GM18505 (cell line): ENCODE data around the gene TRIM17.

ENCODE experiments used
- ATAC-seq: cut with Tn5 transposase; IDR thresholded peaks from one replicate; pipeline ENCODE4 v1.9.1; 2021; ENCODE audit not compliant: unreplicated experiment
- POLR2A ChIP-seq: IDR thresholded peaks from 4 replicates; pipeline ENCODE4 v1.6.1; 2011; ENCODE audit warnings: borderline replicate concordance; ENCODE audit not compliant: insufficient read depth, insufficient read length; ENCODE audit errors: extremely low read depth

The TRIM17 gene

GRCh38 chr1:228365271-228366061, 51.2 kb downstream of the TRIM17 start:
- no peak for ATAC-seq
- TF ChIP-seq POLR2A: no peak

DNA sequence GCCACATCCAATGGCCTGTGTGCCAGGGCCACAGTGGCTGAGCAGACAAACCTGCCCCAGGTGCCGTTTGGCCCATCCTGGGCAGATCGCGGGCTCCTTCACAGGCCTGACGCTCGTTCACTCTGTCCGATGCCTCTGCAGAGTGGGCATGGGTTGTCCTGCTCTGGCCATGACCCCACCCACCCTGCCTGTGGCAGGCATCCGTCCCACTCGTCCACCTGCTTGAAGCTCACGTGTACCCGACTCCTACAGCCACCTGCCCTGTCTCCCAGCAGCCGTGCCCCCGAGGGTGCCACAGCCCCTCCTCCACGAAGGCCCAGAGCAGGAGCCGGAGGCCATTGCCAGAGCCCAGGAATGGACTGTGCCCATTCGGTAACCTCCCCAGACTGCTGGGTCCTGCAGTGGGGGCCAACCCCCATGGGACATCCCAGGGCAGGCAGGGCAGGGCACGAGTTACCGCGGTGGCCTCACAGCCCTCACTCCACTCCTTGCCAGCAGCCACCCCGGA, 51.9 kb downstream of the TRIM17 start:
- no peak for TF ChIP-seq POLR2A
- ATAC-seq: no peak

- no peak for ATAC-seq
- TF ChIP-seq POLR2A: no peak
Measured at GRCh38 chr1:228364068-228364705, 52.5 kb downstream of the TRIM17 start.

DNA sequence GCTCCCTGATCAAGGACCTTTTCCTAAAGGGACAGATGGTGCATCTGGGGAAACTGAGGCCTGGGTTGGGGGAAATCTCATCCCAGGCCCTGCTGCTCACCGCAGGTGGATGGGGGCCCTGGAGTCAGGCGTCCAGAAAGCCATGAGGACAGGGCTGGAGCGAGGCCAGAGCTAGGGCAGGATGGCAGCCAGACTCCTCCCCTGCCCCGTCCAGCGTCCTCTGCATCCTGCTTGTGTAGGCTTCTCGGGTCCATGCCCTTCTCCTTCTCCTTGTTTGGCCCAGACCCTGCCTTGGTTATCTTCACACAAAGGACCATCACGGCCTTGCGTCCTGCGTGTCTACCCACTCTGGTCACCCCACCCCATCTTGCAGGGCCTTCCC, 53.0 kb downstream of the TRIM17 start:
- no peak for TF ChIP-seq POLR2A
- no peak for ATAC-seq

DNA sequence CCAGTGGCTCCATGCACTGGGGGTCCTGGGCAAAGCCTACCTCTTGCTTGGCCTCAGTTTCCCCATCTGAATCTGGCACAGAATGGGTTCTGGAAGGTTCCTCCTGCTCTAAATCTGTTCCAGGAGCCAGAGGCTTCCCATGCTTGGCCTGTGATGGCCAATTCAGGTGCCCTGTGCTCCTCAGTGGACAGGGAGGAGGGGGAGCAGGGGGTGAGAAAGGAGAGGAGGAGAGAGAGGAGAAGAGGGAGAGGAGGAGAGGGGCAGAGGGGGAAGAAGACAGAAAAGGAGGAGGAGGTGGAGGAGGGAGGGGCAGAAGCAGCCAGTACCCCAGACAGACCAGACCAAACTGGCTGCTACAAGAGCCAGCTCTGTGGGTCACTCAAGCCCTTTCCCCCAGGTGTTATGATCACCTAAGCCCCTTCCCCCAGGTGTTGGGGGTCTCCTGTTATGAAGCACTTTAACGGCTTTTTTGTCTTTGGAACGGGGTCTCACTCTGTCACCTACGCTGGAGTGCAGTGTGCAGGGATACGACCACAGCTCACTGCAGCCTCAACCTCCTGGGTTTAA, 53.7 kb downstream of the TRIM17 start:
- no peak for TF ChIP-seq POLR2A
- no peak for ATAC-seq

- TF ChIP-seq POLR2A: no peak
- no peak for ATAC-seq
Measured at GRCh38 chr1:228362141-228362883, 54.3 kb downstream of the TRIM17 start.

- ATAC-seq: no peak
- TF ChIP-seq POLR2A: no peak
Measured at GRCh38 chr1:228361314-228362140, 55.1 kb downstream of the TRIM17 start.

DNA sequence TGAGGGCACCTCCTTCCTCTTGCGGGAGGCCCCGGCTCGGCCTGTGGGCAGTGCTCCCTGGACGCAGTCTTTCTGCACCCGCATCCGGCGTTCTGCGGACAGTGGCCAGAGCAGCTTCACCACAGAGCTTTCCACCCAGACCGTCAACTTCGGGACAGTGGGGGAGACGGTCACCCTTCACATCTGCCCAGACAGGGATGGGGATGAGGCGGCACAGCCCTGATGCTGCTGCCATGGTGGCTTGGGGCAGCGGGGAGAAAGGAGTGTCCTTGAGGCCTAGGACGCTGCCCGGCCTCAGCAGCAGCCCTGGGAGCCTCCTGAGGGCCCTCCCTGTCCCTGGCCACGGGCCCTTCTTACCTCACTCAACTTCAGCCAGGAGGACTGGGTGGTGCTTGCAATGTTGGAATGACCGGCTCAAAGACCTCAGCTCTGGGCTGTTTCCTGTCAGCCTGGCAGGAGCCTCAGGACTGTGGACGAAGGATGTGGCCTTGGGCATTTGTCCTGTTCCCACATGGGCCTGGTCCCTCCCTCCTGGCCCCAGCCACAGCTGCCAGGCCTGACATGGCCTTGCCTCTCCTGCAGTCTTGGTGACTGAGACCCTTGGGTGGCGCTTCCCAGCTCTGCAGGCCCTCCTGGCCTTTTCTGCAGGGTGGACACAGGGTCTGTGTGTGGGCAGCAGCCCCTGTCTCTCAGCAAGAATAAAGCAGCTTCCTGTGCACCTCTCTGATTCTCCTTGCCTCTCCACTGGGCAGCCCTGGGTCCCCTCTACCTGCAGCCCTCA, 55.9 kb downstream of the TRIM17 start:
- ATAC-seq: no peak
- TF ChIP-seq POLR2A: no peak

GRCh38 chr1:228359613-228360532, 56.8 kb downstream of the TRIM17 start:
- TF ChIP-seq POLR2A: no peak
- ATAC-seq: no peak

GRCh38 chr1:228358764-228359612, 57.7 kb downstream of the TRIM17 start:
- TF ChIP-seq POLR2A: no peak
- no peak for ATAC-seq
